T-helper 1 cell treated with Interleukin-12 subunit alpha and Interleukin-12 subunit beta and Interleukin-4 antibody, amounts not matched to agents 30 ng/mL and 1 ng/mL, for 36 hours (primary cell): ENCODE results near the gene UPF1. TPM values are rescaled to one million over a fixed set of nuclear protein-coding genes. Genes with fewer than 3 reads are reported as not detected.

Experiments
- intact Hi-C: fragments of 100-400 bp; cut with micrococcal nuclease; formaldehyde crosslinking; loops from one replicate; pipeline ENCODE4 v1.15.1; 2024
- total RNA-seq: library from RNA; stranded (reverse); gene quantifications from 2 replicates; pipeline ENCODE4 v1.2.3, GENCODE V29; 2022

UPF1 gene
- total RNA-seq, 1 donor from 2014 or later = 96.7 TPM

- intact Hi-C loops = no loop called here
Measured at GRCh38 chr19:18908917-18909619, 77.3 kb downstream of the UPF1 start.

- intact Hi-C loops = no loop called here
Measured at GRCh38 chr19:18910010-18910409, 78.3 kb downstream of the UPF1 start.

GRCh38 chr19:18910801-18911436 is 79.2 kb downstream of the UPF1 start:
- intact Hi-C loops = no loop called here

GRCh38 chr19:18912933-18913332 is 81.2 kb downstream of the UPF1 start:
- intact Hi-C loops = no loop called here

- intact Hi-C loops = no loop called here
Measured at GRCh38 chr19:18913466-18913865, 81.7 kb downstream of the UPF1 start.

GRCh38 chr19:18915639-18916038 is 83.9 kb downstream of the UPF1 start:
- intact Hi-C loops = loop anchor here (5.0 kb wide), 1 partner anchor 328 kb away; the partner anchor contains the start of gene REX1BD

GRCh38 chr19:18917593-18917992 is 85.8 kb downstream of the UPF1 start:
- intact Hi-C loops = loop anchor here (5.0 kb wide), 1 partner anchor 330 kb away; the partner anchor contains the start of gene REX1BD

Other genes with a start within 250 kb of the UPF1 start
- gene REX1BD, start 243.2 kb upstream of the UPF1 start, total RNA-seq = 101 and 111 TPM in 2 replicates
- not detected in 2 replicates for gene CRLF1, start 225.2 kb upstream of the UPF1 start, total RNA-seq
- gene TMEM59L, start 219.1 kb upstream of the UPF1 start, total RNA-seq = 0.15 TPM in 1 of 2 replicates, not detected in the other
- 11.5 and 13.5 TPM in 2 replicates for gene KLHL26, start 194.9 kb upstream of the UPF1 start, total RNA-seq
- gene CRTC1, start 148.3 kb upstream of the UPF1 start, total RNA-seq = 8.9 and 9.2 TPM in 2 replicates
- not detected in 2 replicates for gene COMP, start 40.7 kb upstream of the UPF1 start, total RNA-seq
- not detected in 2 replicates for gene CERS1, start 64.2 kb downstream of the UPF1 start, total RNA-seq
- 287 and 295 TPM in 2 replicates for gene COPE, start 87.4 kb downstream of the UPF1 start, total RNA-seq
- 64.3 and 66.5 TPM in 2 replicates for gene DDX49, start 87.8 kb downstream of the UPF1 start, total RNA-seq
- gene HOMER3, start 109.3 kb downstream of the UPF1 start, total RNA-seq = 0.12 TPM in 2 replicates
- gene SUGP2, start 201.6 kb downstream of the UPF1 start, total RNA-seq = 117 and 121 TPM in 2 replicates
- 30.7 and 32.8 TPM in 2 replicates for gene ARMC6, start 201.6 kb downstream of the UPF1 start, total RNA-seq
- gene SLC25A42, start 232.0 kb downstream of the UPF1 start, total RNA-seq = 13.6 and 16.1 TPM in 2 replicates